Amniotic stem cell (primary cell): ENCODE results near the gene TTYH3.
"Not testable (repeated sequence)": the region's sequence is repeated elsewhere in the genome, so short reads cannot be mapped to it uniquely, and the experiment has no call there.

ENCODE experiments used
- DNase-seq: peaks from one replicate; lab custom pipeline; 2025; lab: John Stamatoyannopoulos, UW

TTYH3 gene

DNA sequence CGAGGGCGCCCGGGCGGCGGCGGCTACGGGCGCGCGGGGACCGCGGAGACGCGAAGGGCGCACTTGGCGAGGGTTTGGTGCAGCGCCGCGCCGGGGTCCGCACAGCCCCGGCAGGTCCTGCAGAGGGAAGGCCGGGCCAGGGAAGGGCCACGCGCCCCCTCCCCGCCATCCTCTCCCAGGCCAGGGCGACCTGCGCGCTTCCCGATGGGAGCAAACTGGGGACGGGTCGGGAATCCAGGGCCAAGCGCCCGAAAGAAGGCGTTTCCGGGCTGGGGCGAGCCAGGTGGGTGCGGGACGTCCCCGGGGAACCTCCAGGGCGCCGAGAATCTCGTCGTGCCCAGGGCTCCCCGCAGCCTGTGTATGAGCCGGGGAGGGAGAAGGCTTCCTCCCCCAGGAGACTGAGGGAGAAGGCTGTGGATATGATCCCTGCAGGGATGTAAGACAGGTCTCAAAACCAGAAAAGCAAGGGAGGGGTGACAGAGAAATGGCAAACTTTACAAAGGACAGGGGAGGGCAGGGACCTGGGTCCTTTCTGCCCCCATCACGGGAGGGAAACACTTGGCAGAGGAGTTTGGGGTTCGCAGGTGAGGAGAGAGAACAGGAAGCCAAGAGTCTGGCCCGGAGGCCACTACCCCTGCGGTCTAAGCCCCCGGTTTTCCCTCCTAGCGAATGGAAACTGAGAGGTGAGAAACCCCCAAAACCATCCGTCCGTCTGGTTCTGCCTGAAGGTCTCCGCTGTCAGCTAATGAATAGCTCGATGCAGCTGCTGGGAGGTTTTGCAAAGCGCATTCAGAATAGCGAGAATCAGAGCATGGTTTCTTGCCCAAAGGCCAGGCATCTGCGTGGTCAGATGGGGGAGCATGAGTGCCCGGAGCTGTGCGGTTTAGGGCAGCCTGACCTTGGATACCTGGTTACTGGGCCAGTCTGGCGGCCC, 56.9 kb downstream of the TTYH3 start:
- no peak for DNase-seq

DNA sequence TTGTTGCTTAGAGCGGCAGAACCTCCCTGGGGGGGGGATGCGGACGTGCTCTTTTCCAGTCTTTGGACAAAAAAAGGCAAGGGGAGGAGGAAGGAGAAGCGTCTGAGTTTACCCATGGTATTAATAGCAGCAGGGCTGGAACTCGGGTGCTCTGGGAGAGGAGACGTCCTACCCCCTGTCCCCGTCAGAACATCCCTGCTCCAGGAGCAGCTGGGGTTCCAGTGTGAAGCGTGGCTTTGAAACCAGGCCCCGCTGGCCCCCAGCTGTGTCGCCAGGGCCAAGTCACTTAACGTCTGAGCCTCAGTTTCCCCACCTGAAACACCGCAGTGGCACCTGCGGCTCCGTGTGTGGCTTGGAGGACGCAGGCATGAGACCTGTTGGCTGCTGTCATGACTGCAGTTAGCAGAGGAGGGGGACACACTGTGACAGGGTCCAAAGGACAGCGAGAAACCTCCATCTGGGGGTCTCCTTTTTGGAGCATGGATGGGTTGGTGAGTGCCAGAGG, 57.6 kb downstream of the TTYH3 start:
- no peak for DNase-seq

DNA sequence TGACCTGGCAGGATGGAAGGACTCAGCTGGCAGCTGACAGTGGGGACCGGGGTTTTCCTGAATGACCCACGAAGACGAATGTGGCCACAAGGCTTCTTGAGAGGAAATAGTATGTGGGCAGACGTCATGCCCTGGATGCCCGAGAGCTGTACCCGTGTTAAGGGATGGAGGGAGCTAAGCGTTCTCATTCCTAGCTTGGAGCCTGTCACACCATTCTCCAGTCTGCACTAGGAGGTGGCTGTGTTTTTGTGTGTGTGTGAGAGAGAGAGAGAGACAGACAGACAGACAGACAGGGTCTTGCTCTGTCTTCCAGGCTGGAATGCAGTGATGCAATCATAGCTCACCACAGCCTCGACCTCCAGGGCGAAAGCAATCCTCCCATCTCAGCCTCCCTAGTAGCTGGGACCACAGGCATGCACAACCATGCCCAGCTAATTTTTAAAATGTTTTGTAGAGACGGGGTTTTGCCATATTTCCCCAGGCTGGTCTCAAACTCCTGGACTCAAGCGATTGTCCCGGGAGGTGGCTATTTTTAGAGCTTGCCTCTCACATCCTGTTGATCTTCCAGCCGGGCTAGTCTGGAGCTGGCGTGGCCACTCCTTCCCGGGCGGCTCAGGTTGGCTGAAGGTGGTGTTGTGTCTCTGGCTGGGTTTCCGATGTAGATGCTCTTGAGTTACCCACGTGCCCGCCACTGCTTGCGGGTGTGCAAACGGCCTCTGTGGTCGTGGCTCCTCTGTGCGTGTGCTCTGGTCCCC, 58.3 kb downstream of the TTYH3 start:
- peak; percentile 22 for DNase-seq

DNA sequence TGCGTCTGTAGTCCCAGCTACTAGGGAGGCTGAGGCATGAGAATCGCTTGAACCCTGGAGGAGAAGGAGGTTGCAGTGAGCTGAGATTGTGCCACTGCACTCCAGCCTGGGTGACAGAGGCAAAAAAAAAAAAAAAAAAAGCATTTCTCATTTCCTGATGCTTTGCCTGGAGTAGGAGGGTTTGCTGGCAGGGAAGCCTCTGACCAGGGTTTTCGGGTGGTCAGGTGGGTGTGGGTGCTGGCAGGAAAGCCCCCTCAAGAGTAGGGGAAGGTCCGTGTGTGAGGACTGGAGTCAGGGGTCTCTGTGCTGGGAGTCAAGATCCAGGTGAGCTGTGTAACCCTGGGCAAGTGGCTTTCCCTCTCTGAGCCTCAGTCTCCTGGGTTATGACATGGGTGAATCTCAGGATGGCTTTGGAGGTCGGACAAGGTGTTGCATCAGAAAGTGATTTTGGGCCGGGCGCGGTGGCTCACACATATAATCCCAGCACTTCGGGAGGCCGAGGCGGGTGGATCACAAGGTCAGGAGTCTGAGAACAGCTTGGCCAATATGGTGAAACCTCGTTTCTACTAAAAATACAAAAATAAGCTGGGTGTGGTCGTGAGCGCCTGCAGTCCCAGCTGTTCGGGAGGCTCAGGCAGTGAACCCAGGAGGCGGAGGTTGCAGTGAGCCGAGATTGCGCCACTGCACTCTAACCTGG, 59.4 kb downstream of the TTYH3 start:
- no peak for DNase-seq

DNA sequence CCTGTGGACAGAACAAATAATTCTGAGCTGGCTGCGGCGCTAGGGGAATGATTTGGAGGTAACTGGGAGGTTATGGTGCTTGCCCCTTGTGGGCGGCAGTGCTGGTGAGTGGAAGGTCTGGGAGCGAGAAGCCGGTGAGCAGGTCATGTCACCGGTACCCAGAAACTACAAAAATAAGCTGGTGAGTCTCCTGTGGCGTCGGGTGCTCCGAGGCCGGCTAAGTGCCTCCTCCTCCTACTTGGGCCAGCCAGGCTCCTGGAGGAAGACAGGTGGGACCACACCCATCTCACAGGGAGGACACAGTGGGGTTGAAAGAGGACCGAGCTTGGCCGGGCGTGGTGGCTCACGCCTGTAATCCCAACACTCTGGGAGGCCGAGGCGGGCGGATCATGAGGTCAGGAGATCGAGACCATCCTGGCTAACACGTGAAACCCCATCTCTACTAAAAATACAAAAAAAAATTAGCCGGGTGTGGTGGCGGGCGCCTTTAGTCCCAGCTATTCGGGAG, 60.2 kb downstream of the TTYH3 start:
- not testable (repeated sequence) for DNase-seq

DNA sequence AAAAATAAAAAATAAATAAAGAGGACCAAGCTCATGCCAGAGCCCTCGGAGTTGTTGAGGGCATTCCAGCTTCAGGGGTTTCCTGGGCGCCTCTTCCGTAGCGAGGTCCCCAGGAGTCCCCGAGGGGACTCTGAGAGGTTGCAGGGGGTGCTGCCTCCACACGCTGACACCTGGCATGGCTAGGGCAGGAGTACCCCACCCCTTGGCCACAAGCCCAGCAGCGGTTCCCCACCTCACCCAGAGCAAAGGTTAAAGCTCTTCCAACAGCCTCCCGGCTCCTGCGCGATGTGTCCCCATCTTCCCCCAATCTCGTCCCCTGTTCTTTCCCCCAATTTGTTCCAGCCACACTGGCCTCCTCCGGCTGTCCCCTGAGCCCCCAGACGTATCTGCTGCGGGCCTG, 60.8 kb downstream of the TTYH3 start:
- DNase-seq = no peak

DNA sequence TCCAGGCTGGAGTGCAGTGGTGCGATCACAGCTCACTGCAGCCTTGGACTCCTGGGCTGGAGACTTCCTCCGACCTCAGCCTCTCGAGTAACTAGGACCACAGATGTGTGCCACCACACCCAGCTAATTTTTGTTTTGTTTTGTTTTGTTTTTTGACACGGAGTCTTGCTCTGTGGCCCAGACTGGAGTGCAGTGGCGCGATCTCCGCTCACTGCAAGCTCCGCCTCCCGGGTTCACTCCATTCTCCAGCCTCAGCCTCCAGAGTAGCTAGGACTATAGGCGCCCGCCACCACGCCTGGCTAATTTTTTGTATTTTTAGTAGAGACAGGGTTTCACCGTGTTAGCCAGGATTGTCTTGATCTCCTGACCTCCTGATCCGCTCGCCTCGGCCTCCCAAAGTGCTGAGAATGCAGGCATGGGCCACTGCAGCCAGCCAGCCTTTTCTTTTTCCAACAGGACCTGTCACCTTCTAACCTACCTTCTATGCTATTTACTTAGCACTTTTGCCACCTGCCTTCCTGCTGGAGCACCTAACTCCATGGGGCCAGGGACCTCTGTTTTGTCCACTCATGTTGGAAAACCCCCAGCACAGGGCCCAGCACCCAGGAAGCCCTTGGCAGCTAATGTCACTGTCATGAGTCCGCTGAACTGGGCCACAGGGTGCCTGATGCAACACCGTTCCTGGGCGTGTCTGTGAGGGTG, 61.8 kb downstream of the TTYH3 start:
- not testable (repeated sequence) for DNase-seq

DNA sequence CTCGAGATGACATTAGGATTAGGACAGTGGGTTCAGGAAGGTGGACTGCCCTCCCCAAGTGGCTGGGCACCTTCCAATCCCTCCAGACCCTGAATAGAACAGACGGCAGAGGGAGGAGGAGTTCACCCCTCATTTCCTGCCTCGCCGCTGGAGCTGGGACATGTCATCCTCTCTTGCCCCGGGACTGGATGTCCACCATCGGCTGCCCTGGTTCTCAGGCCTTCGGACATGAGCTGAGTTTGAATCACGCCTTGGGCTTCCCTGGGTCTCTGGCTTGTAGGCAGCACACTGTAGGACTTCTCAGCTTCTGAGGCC, 62.3 kb downstream of the TTYH3 start:
- not testable (repeated sequence) for DNase-seq

DNA sequence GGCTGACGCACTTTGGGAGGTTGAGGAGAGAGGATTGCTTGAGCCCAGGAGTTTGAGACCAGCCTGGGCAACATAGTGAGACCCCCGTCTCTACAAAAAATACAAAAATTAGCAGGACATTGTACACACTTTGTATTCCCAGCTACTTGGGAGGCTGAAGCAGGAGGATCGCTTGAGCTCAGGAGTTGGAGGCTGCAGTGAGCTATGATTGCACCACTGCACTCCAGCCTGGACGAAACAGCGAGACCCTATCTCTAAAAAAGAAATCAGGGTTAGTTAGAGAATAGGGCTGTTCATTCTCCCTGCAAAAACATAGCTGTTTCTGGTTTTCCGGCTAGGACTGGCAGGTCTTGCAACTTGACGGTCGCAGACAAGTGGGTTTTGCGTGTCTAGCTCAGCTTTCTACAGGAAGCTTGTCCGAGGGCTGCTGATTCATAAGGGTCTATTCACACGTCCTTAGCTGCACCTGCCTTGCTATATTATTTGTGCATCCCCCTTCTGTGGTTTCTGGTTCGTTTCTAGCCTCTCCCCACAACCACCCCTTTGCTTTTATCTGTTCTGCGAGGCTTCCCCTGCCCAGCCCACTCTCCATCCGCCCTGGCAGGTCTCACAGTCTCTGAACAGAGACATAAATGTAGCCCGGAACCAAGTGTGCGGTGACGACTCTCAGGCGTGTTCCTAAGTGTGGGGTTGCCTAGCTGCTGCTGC, 66.9 kb downstream of the TTYH3 start:
- no peak for DNase-seq

DNA sequence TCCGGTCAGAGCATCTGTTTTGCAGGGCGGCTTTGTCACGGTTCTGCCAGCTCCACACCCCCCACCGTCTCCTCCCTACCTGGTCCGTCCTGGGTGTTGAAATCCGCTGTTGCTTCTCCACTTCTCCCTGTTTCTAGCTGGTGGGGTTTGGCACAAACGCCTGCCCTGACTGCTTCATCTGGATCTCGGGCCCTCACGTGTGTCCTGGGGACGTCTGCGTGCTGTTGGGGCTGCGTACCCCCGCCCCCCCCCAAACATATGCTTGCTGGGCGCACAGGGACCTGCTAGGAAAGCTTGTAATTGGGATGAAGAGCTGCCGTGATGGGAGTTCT, 67.5 kb downstream of the TTYH3 start:
- DNase-seq = no peak

DNA sequence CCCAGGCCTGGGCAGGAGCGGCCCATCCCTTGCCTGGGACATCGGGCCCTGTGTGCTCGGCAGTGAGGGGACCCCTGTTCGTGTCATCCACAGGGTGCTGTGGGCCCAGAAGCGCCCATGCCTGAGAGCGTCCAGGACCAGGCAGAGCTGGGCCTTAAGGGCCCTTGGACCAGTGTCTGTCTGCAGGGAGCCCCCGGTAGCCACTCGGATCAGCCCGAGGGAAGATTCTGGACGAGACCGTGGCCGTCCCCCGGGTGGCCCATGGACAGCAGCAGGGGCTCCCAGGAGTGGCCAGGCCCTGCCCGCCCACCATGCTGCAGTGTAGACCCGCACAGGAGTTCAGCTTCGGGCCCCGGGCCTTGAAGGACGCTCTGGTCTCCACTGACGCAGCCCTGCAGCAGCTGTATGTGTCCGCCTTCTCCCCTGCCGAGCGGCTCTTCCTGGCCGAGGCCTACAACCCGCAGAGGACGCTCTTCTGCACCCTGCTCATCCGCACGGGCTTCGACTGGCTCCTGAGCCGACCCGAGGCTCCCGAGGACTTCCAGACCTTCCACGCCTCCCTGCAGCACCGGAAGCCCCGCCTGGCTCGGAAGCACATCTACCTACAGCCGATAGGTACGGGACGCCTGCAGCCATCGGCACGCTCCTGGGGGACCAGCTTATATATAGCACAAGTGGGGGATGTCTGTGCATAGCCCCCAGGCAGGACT, 68.5 kb downstream of the TTYH3 start:
- no peak for DNase-seq

DNA sequence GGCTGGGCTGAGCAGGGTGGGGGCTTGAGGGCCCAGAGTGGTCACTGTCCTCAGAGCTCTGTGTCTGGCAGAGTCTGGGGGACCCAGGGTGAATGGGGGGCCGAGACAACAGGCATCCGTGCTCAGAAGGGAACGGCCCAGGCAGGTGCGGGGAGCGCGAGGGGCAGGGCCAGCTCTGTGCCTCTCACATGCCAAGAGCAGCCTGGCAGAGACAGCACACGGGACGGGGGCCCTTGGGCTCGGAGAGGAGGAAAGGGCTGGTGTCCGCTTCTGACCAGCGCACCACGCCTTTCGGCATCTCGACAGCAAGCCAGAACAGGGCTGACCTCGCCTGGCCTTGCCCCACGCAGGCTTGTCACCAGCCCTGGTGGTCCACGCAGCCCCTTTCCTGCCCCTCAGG, 69.6 kb downstream of the TTYH3 start:
- DNase-seq = no peak

DNA sequence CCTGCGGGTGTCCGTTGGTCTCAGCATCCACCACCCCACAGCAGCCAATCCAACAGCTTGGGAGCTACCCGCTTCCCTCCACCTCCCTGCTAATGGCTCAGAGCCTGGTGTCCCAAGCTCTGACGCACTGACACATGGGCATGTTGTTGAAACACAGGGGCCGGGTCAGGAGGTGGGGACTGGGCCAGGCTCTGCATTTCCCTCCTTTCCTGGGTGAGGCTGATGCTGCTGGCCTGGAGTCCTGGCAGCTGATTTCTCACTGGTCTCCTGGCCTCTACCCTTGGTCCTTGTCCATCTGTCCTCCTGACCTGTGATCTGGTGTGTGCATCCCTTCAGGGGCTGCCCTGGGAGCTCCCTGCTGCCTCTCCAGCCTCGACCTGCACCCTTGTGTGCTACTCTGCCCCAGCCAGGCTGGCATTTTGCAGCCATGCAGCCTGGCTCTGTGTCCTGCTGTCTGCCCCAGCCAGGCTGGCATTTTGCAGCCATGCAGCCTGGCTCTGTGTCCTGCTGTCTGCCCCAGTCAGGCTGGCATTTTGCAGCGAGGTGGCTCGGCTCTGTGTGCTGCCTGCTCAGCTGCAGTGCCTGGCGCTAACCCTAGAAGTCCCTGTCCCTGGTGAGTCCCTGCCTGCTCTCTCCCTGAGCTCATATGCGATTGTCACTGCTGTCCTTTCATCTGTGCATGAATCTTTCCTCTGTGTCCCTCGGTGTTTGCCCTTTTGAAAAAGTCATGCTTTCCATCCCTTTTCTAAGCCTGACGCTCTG, 70.2 kb downstream of the TTYH3 start:
- DNase-seq = no peak

DNA sequence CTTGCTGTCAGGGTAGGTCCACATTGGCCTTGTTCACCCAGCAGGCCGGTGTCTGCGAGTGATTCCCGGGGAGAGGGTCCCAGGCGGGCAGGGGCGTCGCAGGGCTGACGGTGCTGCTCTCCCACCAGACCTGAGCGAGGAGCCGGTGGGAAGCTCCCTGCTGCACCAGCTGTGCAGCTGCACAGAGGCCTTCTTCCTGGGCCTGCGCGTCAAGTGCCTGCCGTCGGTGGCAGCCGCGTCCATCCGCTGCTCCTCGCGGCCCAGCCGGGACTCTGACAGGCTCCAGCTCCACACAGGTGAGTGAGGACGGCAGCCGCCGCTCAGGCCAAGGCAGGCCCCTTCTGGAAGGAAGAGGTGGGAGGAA, 70.8 kb downstream of the TTYH3 start:
- DNase-seq = no peak

DNA sequence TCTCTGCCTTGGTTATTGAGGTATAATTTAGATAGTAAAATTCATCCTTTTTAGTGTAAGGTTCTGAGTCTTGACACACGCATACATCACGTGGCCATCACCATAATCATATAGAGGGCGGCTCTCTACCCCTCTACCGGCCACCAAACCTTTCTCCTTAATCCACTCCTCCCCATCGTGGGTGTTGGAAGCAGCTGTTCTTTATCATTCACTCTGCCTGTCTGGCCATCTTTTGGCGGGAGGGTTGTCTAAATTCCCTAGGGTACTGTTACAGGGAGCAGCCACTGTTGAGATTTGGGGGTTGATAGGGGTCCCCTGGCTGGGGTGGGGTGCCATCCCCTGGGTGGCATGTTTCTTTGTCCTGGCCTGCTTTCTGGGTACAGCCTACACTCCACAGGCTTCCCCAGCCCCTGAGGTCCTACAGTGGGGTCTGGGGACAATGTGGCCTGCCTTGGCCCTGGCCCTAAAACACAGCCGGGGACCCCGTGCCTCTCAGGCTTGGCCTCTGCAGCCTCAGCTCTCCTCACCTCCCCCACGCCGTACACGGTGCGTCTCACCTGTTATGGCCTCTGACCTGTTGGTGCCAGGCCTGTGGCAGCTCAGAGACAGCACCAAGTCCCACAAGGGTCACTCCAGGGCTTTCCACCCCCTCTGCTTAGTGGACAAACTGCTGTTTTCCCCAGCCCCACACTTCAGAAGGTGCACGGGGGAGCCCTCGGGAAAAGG, 73.7 kb downstream of the TTYH3 start:
- DNase-seq = no peak

DNA sequence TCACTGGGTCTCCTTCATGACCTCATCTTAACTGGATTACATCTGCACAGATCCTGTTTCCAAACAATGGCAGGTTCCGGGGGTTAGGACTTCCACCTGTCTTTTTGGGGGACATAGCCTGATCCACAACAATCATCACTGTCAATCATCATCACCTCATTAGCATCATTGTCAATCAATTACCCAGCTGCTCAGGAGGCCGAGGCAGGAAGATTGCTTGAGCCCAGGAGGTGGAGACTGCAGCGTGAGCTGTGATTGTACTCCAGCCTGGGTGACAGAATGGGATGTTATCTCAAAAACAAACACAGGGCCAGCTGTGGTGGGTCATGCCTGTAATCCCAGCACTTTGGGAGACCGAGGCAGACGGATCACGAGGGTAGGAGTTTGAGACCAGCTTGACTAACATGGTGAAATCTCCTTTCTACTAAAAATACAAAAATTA, 74.9 kb downstream of the TTYH3 start:
- DNase-seq = no peak

DNA sequence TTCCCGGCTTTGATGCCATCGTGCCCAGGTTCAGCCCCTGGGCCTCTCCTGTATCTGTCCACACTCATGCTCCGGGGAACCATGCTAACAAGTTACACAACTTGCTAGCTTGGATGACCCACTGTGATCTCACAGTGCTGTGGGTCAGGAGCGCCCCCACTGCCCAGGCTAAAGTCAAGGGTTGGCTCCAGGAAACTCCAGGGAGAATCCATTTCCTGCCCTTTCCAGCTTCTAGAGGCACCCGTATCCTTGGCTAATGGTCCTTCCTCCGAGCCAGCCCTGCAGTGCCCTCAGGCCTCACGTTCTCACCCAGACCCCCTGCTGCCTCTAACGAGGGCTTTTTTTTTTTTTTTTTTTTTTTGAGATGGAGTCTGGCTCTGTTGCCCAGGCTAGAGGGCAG, 75.7 kb downstream of the TTYH3 start:
- DNase-seq = no peak

DNA sequence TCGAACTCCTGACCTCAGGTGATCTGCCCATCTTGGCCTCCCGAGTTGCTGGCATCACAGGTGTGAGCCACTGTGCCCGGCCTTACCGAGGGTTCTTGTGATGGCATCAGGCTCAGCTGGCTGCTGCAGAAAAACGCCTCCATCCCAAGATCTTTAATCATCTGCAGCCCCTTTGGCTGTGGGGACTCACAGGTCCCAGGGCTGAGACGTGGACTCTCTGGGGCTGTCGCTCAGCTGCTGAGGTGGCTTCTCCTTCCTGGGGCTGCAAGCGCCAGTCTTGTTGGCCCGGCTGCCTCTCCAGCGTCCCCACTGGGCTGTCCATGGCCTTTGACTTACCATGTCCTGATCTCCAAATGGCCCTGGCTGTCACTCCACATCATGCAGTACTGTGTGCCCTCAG, 76.3 kb downstream of the TTYH3 start:
- DNase-seq = no peak
